Superior temporal gyrus (tissue), 1 donor: ENCODE data around the gene DHRS3.

ENCODE experiments used
- DNase-seq: peaks from one replicate; pipeline ENCODE4 v3.0.0-alpha.2; 2016; ENCODE audit errors: extremely low spot score

The DHRS3 gene

GRCh38 chr1:12599657-12600056 is 18.4 kb downstream of the DHRS3 start:
- DNase-seq: no peak

GRCh38 chr1:12598974-12599373 is 19.0 kb downstream of the DHRS3 start:
- DNase-seq: no peak

GRCh38 chr1:12597792-12598191 is 20.2 kb downstream of the DHRS3 start:
- no peak for DNase-seq

GRCh38 chr1:12596007-12596821 is 21.8 kb downstream of the DHRS3 start:
- no peak for DNase-seq

- DNase-seq: no peak
Observed at GRCh38 chr1:12595757-12596006, 22.3 kb downstream of the DHRS3 start.

GRCh38 chr1:12594966-12595756 is 22.8 kb downstream of the DHRS3 start:
- no peak for DNase-seq

GRCh38 chr1:12594490-12594889 is 23.5 kb downstream of the DHRS3 start:
- no peak for DNase-seq

- no peak for DNase-seq
Observed at GRCh38 chr1:12593621-12594066, 24.4 kb downstream of the DHRS3 start.

GRCh38 chr1:12592496-12592895 is 25.5 kb downstream of the DHRS3 start:
- DNase-seq: no peak

GRCh38 chr1:12591267-12591938 is 26.6 kb downstream of the DHRS3 start:
- no peak for DNase-seq

- DNase-seq: no peak
Observed at GRCh38 chr1:12588695-12589094, 29.3 kb downstream of the DHRS3 start.

GRCh38 chr1:12587981-12588640 is 29.9 kb downstream of the DHRS3 start:
- no peak for DNase-seq

GRCh38 chr1:12585951-12586942 is 31.8 kb downstream of the DHRS3 start:
- DNase-seq: no peak

- DNase-seq: no peak
Observed at GRCh38 chr1:12585536-12585935, 32.5 kb downstream of the DHRS3 start.

GRCh38 chr1:12584900-12585525 is 33.0 kb downstream of the DHRS3 start:
- no peak for DNase-seq

GRCh38 chr1:12583484-12583883 is 34.5 kb downstream of the DHRS3 start:
- DNase-seq: no peak

GRCh38 chr1:12582649-12583048 is 35.4 kb downstream of the DHRS3 start:
- DNase-seq: no peak

GRCh38 chr1:12581179-12581578 is 36.8 kb downstream of the DHRS3 start:
- DNase-seq: no peak

- DNase-seq: no peak
Observed at GRCh38 chr1:12580054-12580887, 37.7 kb downstream of the DHRS3 start.
